Measurements from ENCODE around the gene MAGI1. TPM values are rescaled to one million over a fixed set of nuclear protein-coding genes. Genes with fewer than 3 reads are reported as not detected.

Gene MAGI1
- total and polyA plus RNA-seq, 7 donors: 10.2 to 54.0 (median 29.8) TPM

- Histone ChIP-seq H3K4me1 (peaks cover 0 to 8% (median 0%) of the 10 kb centered on the region in 4 donors), H3K9me3 (no peaks in the 10 kb centered on the region), H3K4me3 (no peak overlapping the region), H3K27me3 (no peaks in the 10 kb centered on the region), H3K27ac (no peak overlapping the region), H3K36me3 (no peaks in the 10 kb centered on the region)
- intact Hi-C loops (cut with DNase I): no loop called here
- no peak for DNase-seq
- TF ChIP-seq CTCF (IDR thresholded peaks at IDR 0.05): no peak
- TF ChIP-seq EP300 (IDR thresholded peaks at IDR 0.05): no peak
- TF ChIP-seq POLR2A (IDR thresholded peaks at IDR 0.05): no peak
- no peak for TF ChIP-seq POLR2AphosphoS5 (IDR thresholded peaks at IDR 0.05)
- 89 to 91% methylated on average over 10 of the region's 10 CpGs for WGBS, 2 donors
Measured at GRCh38 chr3:65559643-65560042, 479.1 kb downstream of the MAGI1 start.

GRCh38 chr3:65558826-65559225 is 479.9 kb downstream of the MAGI1 start:
- H3K27ac ChIP-seq: no peak overlapping the region
- H3K27me3 ChIP-seq: no peaks in the 10 kb centered on the region
- H3K4me1 ChIP-seq: peaks cover 0 to 8% (median 0%) of the 10 kb centered on the region in 4 donors
- H3K36me3 ChIP-seq: no peaks in the 10 kb centered on the region
- intact Hi-C loops (cut with DNase I): no loop called here
- H3K4me3 ChIP-seq: no peak overlapping the region
- TF ChIP-seq POLR2A (IDR thresholded peaks at IDR 0.05) (no peak), CTCF (IDR thresholded peaks at IDR 0.05) (no peak), POLR2AphosphoS5 (IDR thresholded peaks at IDR 0.05) (no peak), EP300 (IDR thresholded peaks at IDR 0.05) (no peak)
- H3K9me3 ChIP-seq: no peaks in the 10 kb centered on the region
- 88 to 93% methylated on average over 1 of the region's 1 CpG for WGBS, 2 donors
- DNase-seq: no peak

GRCh38 chr3:65557899-65558564 is 480.7 kb downstream of the MAGI1 start:
- Histone ChIP-seq H3K27ac (no peak overlapping the region), H3K27me3 (no peaks in the 10 kb centered on the region), H3K4me1 (peaks cover 0 to 8% (median 0%) of the 10 kb centered on the region in 4 donors), H3K9me3 (no peaks in the 10 kb centered on the region), H3K4me3 (no peak overlapping the region), H3K36me3 (no peaks in the 10 kb centered on the region)
- no peak for TF ChIP-seq EP300 (IDR thresholded peaks at IDR 0.05)
- no peak for TF ChIP-seq POLR2A (IDR thresholded peaks at IDR 0.05)
- no peak for TF ChIP-seq CTCF (IDR thresholded peaks at IDR 0.05)
- no peak for TF ChIP-seq POLR2AphosphoS5 (IDR thresholded peaks at IDR 0.05)
- intact Hi-C loops (cut with DNase I): no loop called here
- no peak for DNase-seq
- 87 to 88% methylated on average over 6 of the region's 6 CpGs for WGBS, 2 donors

GRCh38 chr3:65556934-65557577 is 481.7 kb downstream of the MAGI1 start:
- H3K4me1 ChIP-seq: peaks cover 0 to 8% (median 0%) of the 10 kb centered on the region in 4 donors
- 85 to 94% methylated on average over 5 of the region's 5 CpGs for WGBS, 2 donors
- H3K4me3 ChIP-seq: no peak overlapping the region
- no peak for DNase-seq
- TF ChIP-seq POLR2A (IDR thresholded peaks at IDR 0.05) (no peak), EP300 (IDR thresholded peaks at IDR 0.05) (no peak), CTCF (IDR thresholded peaks at IDR 0.05) (no peak), POLR2AphosphoS5 (IDR thresholded peaks at IDR 0.05) (no peak)
- intact Hi-C loops (cut with DNase I): no loop called here
- H3K36me3 ChIP-seq: no peaks in the 10 kb centered on the region
- H3K27me3 ChIP-seq: no peaks in the 10 kb centered on the region
- no peak overlapping the region for H3K27ac ChIP-seq
- no peaks in the 10 kb centered on the region for H3K9me3 ChIP-seq
